H1 (cell line): ENCODE measurements around the gene R3HDM2. TPM values are rescaled to one million over a fixed set of nuclear protein-coding genes. Genes with fewer than 3 reads are reported as not detected.

Experiments
- CTCF ChIA-PET: fragments of 300-600 bp; sonication (Branson Sonifier 250); formaldehyde crosslinking; loops from one replicate; lab custom pipeline; 2021; ENCODE audit not compliant: partially characterized antibody; lab: Charles Lee
- POLR2A ChIA-PET: fragments of 300-600 bp; sonication (Branson Sonifier 250); formaldehyde crosslinking; loops from one replicate; lab custom pipeline; 2021; ENCODE audit warnings: inconsistent platforms; ENCODE audit not compliant: partially characterized antibody; lab: Charles Lee
- DNase-seq, 2 experiments: peaks; one replicate each; pipeline versions ENCODE4 v3.0.0 to v3.0.0-alpha.2; 2010 to 2022; ENCODE audit warnings: low spot score in 2 of 2, low read depth in 1 of 2, mixed read lengths in 1 of 2
- FAIRE-seq: peaks from 2 replicates; lab custom pipeline; 2011; peaks lifted over from hg19 to GRCh38; lab: Jason Lieb, UNC
- H2AFZ ChIP-seq: 2 replicates; pipeline ENCODE4 v1.8.1; 2012; ENCODE audit warnings: low read length, inconsistent platforms
- H2AK5ac ChIP-seq: 2 replicates; pipeline ENCODE4 v1.6.1; 2013; ENCODE audit warnings: low read depth, low read length
- H2BK120ac ChIP-seq: replicated peaks from 2 replicates; pipeline ENCODE3; 2013; ENCODE audit warnings: low read depth, low read length, inconsistent platforms
- H2BK12ac ChIP-seq: 2 replicates; pipeline ENCODE4 v1.6.1; 2013; ENCODE audit warnings: low read depth, low read length
- H2BK15ac ChIP-seq: 2 replicates; pipeline ENCODE4 v1.6.1; 2013; ENCODE audit warnings: low read length
- H2BK20ac ChIP-seq: 2 replicates; pipeline ENCODE4 v1.6.1; 2013; ENCODE audit warnings: low read length
- H2BK5ac ChIP-seq: 2 replicates; pipeline ENCODE4 v1.6.1; 2013; ENCODE audit warnings: low read depth, low read length
- H3K14ac ChIP-seq: 2 replicates; pipeline ENCODE4 v1.6.1; 2013; ENCODE audit warnings: inconsistent platforms; ENCODE audit not compliant: insufficient read length
- H3K18ac ChIP-seq: 2 replicates; pipeline ENCODE4 v1.6.1; 2013; ENCODE audit warnings: low read length; ENCODE audit errors: extremely low read depth
- H3K23ac ChIP-seq: 2 replicates; pipeline ENCODE4 v1.6.1; 2013; ENCODE audit warnings: inconsistent platforms; ENCODE audit not compliant: insufficient read length
- H3K23me2 ChIP-seq: 2 replicates; pipeline ENCODE4 v1.6.1; 2013; ENCODE audit warnings: low read depth, low read length
- H3K27ac ChIP-seq: 2 replicates; pipeline ENCODE4 v1.6.1; 2011; ENCODE audit warnings: low read depth, low read length, inconsistent platforms
- H3K27me3 ChIP-seq, 4 experiments: replicated peaks in 1 of 4; 1 replicate in 1 of 4; 2 replicates in 3 of 4; pipeline versions ENCODE4 v1.6.1 to v1.8.1; 2011 to 2013; ENCODE audit warnings: low read length in 3 of 4, mild to moderate bottlenecking in 3 of 4, inconsistent platforms in 2 of 4, mixed read lengths in 2 of 4, moderate library complexity in 1 of 4; ENCODE audit not compliant: control insufficient read depth in 3 of 4, insufficient read depth in 3 of 4; ENCODE audit errors: extremely low read depth in 1 of 4
- H3K36me3 ChIP-seq, 4 experiments: 2 replicates each; pipeline versions ENCODE4 v1.6.1 to v1.8.1; 2011 to 2013; ENCODE audit warnings: mild to moderate bottlenecking in 4 of 4, low read length in 3 of 4, moderate library complexity in 2 of 4, control low read depth in 1 of 4, inconsistent platforms in 1 of 4; ENCODE audit not compliant: insufficient read depth in 4 of 4, control insufficient read depth in 2 of 4
- H3K4ac ChIP-seq: replicated peaks from 2 replicates; pipeline ENCODE3; 2013; ENCODE audit warnings: low read length, low read depth, mixed read lengths, inconsistent platforms; ENCODE audit not compliant: insufficient read length
- H3K4me1 ChIP-seq, 4 experiments: replicated peaks in 1 of 4; 1 replicate in 1 of 4; 2 replicates in 3 of 4; pipeline versions ENCODE4 v1.6.1 to v1.8.1; 2011 to 2013; ENCODE audit warnings: low read length in 3 of 4, inconsistent platforms in 2 of 4, mixed read lengths in 1 of 4; ENCODE audit not compliant: insufficient read depth in 4 of 4, control insufficient read depth in 3 of 4
- H3K4me2 ChIP-seq, 2 experiments: 2 replicates each; pipeline versions ENCODE4 v1.6.1 to v1.8.1; 2011 to 2013; ENCODE audit warnings: low read depth in 2 of 2, low read length in 2 of 2, control low read depth in 1 of 2, inconsistent platforms in 1 of 2, mild to moderate bottlenecking in 1 of 2; ENCODE audit not compliant: insufficient read depth in 1 of 2
- H3K4me3 ChIP-seq, 4 experiments: fragments of 200-600, 300-600 bp in 1 of 4; sonication (generic), shearing (Covaris generic), sonication (Bioruptor Twin) in 1 of 4; 2 replicates each; pipeline versions ENCODE4 v1.5.1 to v1.8.1; 2011 to 2016; ENCODE audit warnings: low read length in 4 of 4, low read depth in 3 of 4, control low read depth in 2 of 4, inconsistent platforms in 2 of 4, mild to moderate bottlenecking in 2 of 4, mixed read lengths in 1 of 4, moderate library complexity in 1 of 4; ENCODE audit not compliant: insufficient read depth in 2 of 4; ENCODE audit errors: extremely low read depth in 1 of 4
- H3K56ac ChIP-seq: replicated peaks from 2 replicates; pipeline ENCODE3; 2013; ENCODE audit warnings: low read depth, mild to moderate bottlenecking, mixed read lengths, low read length, inconsistent platforms; ENCODE audit not compliant: insufficient read length
- H3K79me1 ChIP-seq: 2 replicates; pipeline ENCODE4 v1.6.1; 2013; ENCODE audit warnings: low read depth, low read length, control low read depth
- H3K79me2 ChIP-seq, 2 experiments: 2 replicates each; pipeline versions ENCODE4 v1.6.1 to v1.8.1; 2012 to 2013; ENCODE audit warnings: low read length in 2 of 2, mild to moderate bottlenecking in 2 of 2, inconsistent platforms in 1 of 2; ENCODE audit not compliant: insufficient read depth in 2 of 2, control insufficient read depth in 1 of 2
- H3K9ac ChIP-seq, 4 experiments: replicated peaks in 1 of 4; 1 replicate in 1 of 4; 2 replicates in 3 of 4; pipeline versions ENCODE4 v1.6.1 to v1.8.1; 2011 to 2013; ENCODE audit warnings: low read depth in 3 of 4, low read length in 3 of 4, control low read depth in 2 of 4, mild to moderate bottlenecking in 2 of 4, moderate library complexity in 2 of 4, inconsistent platforms in 1 of 4; ENCODE audit errors: extremely low read depth in 1 of 4
- H3K9me3 ChIP-seq, 2 experiments: 2 replicates each; pipeline versions ENCODE4 v1.6.1 to v1.8.1; 2012 to 2013; ENCODE audit warnings: mild to moderate bottlenecking in 2 of 2, moderate library complexity in 2 of 2, control low read depth in 1 of 2, inconsistent platforms in 1 of 2, low read depth in 1 of 2, low read length in 1 of 2, mixed read lengths in 1 of 2; ENCODE audit not compliant: insufficient read depth in 2 of 2
- H4K20me1 ChIP-seq, 2 experiments: replicated peaks in 1 of 2; 2 replicates each; pipeline versions ENCODE3 to v1.8.1; 2011 to 2013; ENCODE audit warnings: inconsistent platforms in 2 of 2, low read length in 2 of 2, mild to moderate bottlenecking in 1 of 2; ENCODE audit not compliant: insufficient read depth in 2 of 2, control insufficient read depth in 1 of 2
- H4K5ac ChIP-seq: 2 replicates; pipeline ENCODE4 v1.6.1; 2013; ENCODE audit warnings: low read length, low read depth, mixed read lengths, inconsistent platforms; ENCODE audit not compliant: insufficient read length
- H4K8ac ChIP-seq: 2 replicates; pipeline ENCODE4 v1.8.0; 2013; ENCODE audit warnings: mild to moderate bottlenecking, moderate library complexity, low read length, inconsistent platforms; ENCODE audit not compliant: insufficient read depth; ENCODE audit errors: extremely low read depth
- H4K91ac ChIP-seq: replicated peaks from 2 replicates; pipeline ENCODE3; 2013; ENCODE audit warnings: low read length, mixed read lengths, inconsistent platforms; ENCODE audit not compliant: insufficient read length
- CTBP2 ChIP-seq: IDR thresholded peaks from 2 replicates; pipeline ENCODE4 v1.7.0; 2011; ENCODE audit warnings: borderline replicate concordance, mild to moderate bottlenecking, moderate library complexity, mixed read lengths, low read length; ENCODE audit not compliant: insufficient read depth, insufficient read length
- EZH2 ChIP-seq: fragments of 200-600 bp; sonication (generic); IDR thresholded peaks from 2 replicates; pipeline ENCODE4 v1.7.1; 2012; ENCODE audit warnings: low read depth, mild to moderate bottlenecking, moderate library complexity, low read length, inconsistent platforms; ENCODE audit not compliant: severe bottlenecking
- RNF2 ChIP-seq: fragments of 200-900, 300-1000 bp; sonication (generic); IDR thresholded peaks from 2 replicates; pipeline ENCODE4 v1.7.1; 2016; ENCODE audit warnings: borderline replicate concordance, low read depth, mild to moderate bottlenecking, antibody characterized with exemption, low read length; ENCODE audit not compliant: poor library complexity, severe bottlenecking; ENCODE audit errors: missing control alignments
- SUZ12 ChIP-seq: fragments of 200-600 bp; sonication (generic); IDR thresholded peaks from 2 replicates; pipeline ENCODE4 v1.6.1; 2012; ENCODE audit warnings: mild to moderate bottlenecking, inconsistent platforms, low read length, moderate library complexity, mixed read lengths
- TAF7 ChIP-seq: optimal IDR thresholded peaks from 2 replicates; pipeline ENCODE3; 2011; ENCODE audit warnings: low read depth, mild to moderate bottlenecking, inconsistent platforms, low read length, moderate library complexity, borderline replicate concordance
- ZNF274 ChIP-seq: IDR thresholded peaks from 2 replicates; pipeline ENCODE4 v1.7.0; 2012; ENCODE audit warnings: low read length, borderline replicate concordance; ENCODE audit errors: extremely low read depth
- WGBS, 2 experiments: shearing (Covaris generic) in 1 of 2; methylation state at CpG; one replicate each; pipeline versions ENCODE4 v1.1.6 to v1.1.7; 2013 to 2015; ENCODE audit warnings: low lambda C conversion rate in 2 of 2, mixed read lengths in 2 of 2, inconsistent platforms in 1 of 2, low coverage in 1 of 2, missing lambda C conversion rate in 1 of 2; ENCODE audit not compliant: insufficient replicate concordance in 2 of 2, insufficient coverage in 1 of 2, insufficient read length in 1 of 2; ENCODE audit errors: extremely low coverage in 1 of 2, missing lambda C conversion rate in 1 of 2; 5-methylcytosine and 5-hydroxymethylcytosine counted together
- polyA plus RNA-seq, 7 experiments: library from polyadenylated mRNA; depleted of rRNA in 3 of 7; stranded (reverse) in 5 of 7; unstranded in 2 of 7; fragments of >200 nt in 5 of 7; fragments of 200-250 nt in 2 of 7; gene quantifications; 1 replicate in 5 of 7; 2 replicates in 1 of 7; 4 replicates in 1 of 7; pipeline versions ENCODE4 v1.2.1 to v1.2.3, GENCODE V29; 2011 to 2013; ENCODE audit warnings: missing spikeins in 2 of 7, mixed read lengths in 2 of 7
- total RNA-seq: library from RNA; stranded (reverse); fragmentation: NEBNext Ultra II Directional; extraction: Animal tissue kit (Norgen Biotek cat#: 25700); gene quantifications from 2 replicates; pipeline ENCODE4 v1.2.1, GENCODE V29; 2021

The R3HDM2 gene
- total and polyA plus RNA-seq, 2 of the 8 experiments (the other 6 are each of a cell fraction or from before 2014, with no cell fraction given): 25.6 to 27.0 TPM

DNA sequence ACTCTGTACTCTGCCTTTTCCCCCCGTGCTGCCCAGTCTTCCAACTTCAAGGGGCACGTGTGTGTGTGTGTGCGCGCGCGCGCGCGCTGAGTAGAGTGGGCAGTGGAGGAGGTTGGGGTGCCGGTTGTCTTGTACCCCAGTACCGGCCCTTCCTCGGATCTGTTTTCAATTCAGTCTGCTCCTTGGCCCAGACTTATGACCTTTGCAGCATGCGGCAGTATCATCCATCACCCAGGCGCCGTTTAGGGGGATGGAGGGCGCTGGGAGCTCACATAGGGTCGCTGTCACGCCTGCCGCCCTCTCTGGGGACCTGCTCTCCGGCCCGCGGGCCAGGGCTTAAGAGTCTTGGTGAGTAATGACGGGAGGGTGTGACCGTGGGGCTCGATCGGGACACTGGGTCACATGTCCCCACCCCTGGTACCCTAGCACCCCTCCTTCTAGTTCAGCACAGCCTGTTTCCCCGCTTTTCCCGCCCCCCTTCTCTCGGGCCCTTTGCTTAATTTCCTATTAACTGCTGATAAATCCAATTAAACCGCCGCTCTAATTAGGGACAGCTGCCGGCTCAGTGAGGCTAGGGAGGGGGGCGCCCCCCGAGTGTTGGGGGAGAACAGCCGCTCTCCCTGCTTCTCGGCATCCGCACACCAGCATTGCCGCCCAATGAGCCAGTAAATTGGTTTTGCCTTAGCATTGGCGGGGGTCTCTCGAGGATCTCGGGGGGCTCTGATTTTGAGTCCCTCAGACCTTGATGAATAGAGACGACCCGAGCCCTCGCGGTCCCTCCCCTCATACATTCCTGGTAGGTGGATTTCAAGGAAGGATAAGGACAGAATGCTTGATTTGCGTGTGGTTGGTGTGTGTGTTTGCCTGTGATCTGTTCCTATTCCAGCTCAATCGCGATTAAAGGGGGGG lies 189.2 kb downstream of the R3HDM2 start:
- Histone ChIP-seq H3K23me2 (peaks cover 26% of the 10 kb centered on the region), H4K5ac (no peak overlapping the region), H3K18ac (no peak overlapping the region), H3K14ac (no peak overlapping the region), H2AK5ac (no peak overlapping the region; the same call in 1 of the 2 replicates), H3K23ac (no peak overlapping the region), H3K27me3 (peaks cover 52 to 71% (median 66%) of the 10 kb centered on the region in 4 experiments), H3K9ac (no peak overlapping the region), H2AFZ (no peak overlapping the region), H2BK120ac (no peak overlapping the region), H3K4me2 (peak overlapping the region; percentile 89 to 91), H3K79me2 (no peaks in the 10 kb centered on the region), H2BK5ac (no peak overlapping the region), H3K36me3 (no peaks in the 10 kb centered on the region), H3K4ac (no peak overlapping the region), H2BK12ac (0 out of 2 replicates have a peak overlapping the region, but pooled peaks have one; percentile 39), H2BK15ac (peak overlapping the region; percentile 16; the same call in 1 of the 2 replicates), H4K91ac (no peak overlapping the region), H4K8ac (no peak overlapping the region), H3K9me3 (no peaks in the 10 kb centered on the region), H2BK20ac (no peak overlapping the region), H3K79me1 (no peaks in the 10 kb centered on the region), H4K20me1 (peaks cover 9 to 11% of the 10 kb centered on the region in 2 experiments), H3K4me3 (peak overlapping the region in 2 of 4 experiments; percentile 1 to 67; a peak in 2 of 8 replicates), H3K4me1 (peaks cover 8 to 54% (median 32%) of the 10 kb centered on the region in 4 experiments), H3K27ac (no peak overlapping the region), H3K56ac (no peak overlapping the region)
- FAIRE-seq: no peak
- no peak for DNase-seq
- CTCF ChIA-PET: interaction anchor here (0.9 to 27.9 kb wide), 13 partner anchors 9 to 239 kb away, joined by 3 to 726 read pairs (median 9); partner anchors contain the start of genes GLI1, INHBE, NXPH4 and SHMT2
- POLR2A ChIA-PET: interaction anchor here (0.6 to 23.7 kb wide), 17 partner anchors 8 to 278 kb away, joined by 3 to 852 read pairs (median 4); partner anchors contain the start of genes INHBE, LRP1, NXPH4 and SHMT2
- TF ChIP-seq RNF2 (peak; percentile 88), ZNF274 (no peak), TAF7 (no peak), EZH2 (peak; percentile 90), CTBP2 (peak; percentile 46), SUZ12 (peak; percentile 78)
- WGBS, 2 experiments: 10% methylated on average over 44 of the region's 48 CpGs; no CpG with 5 or more reads in 1 of the 2 experiments
